ENCODE results near the gene CLEC17A.

DNA sequence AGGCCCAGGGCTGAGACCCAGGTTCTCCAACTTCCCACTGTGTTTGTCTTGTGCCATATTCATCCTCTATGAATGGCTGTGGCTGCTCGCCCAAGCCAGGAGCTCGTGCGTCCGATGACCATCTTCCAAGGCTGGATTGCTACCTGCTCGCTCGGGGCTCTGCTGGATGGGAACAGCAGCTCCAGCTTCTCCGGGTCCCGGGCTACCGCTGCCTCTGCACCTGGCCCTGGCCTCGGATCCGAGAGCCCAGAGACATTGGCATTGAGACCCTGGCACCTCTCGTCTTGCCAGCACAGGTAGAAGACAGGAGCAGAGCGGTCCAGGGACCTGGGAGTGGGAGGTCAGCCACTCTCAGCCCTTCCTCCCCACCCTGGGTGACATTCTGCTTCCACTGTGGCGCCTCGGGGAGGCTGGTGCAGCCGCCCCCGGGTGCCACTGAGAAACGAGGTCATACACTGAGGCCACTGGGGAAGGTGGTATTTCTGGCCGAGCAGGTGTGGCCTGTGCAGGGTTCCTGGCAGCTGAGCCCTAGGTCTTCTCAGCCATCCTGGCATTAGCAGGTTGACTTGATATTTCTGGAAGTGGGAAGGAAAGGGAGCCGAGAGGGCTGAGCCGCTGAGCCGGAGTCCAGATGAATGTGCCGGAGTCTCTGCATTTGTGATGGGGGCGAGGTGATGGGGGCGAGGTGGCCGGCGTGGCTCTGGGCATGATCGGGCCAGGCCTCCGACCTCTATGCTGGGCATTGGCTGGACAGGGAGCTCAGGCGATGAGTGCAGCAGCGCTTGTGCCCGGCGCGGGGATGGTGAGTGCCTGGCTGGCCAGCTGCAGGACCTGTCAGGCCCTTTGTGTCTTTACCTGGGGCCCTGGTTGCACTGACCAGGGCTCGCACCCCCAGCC, 29.6 kb upstream of the CLEC17A start:
- TF ChIP-seq CTCF (IDR thresholded peaks at IDR 0.05) (no peak), POLR2A (IDR thresholded peaks at IDR 0.05) (no peak)
